NT2/D1 (cell line): Measurements from ENCODE around the gene DHPS.
"Not testable (repeated sequence)": the region's sequence is repeated elsewhere in the genome, so short reads cannot be mapped to it uniquely, and the experiment has no call there.

Experiments
- DNase-seq: peaks from one replicate; pipeline ENCODE4 v3.0.0-alpha.2; 2011; ENCODE audit warnings: low read depth, low spot score
- H3K27me3 ChIP-seq: 2 replicates; pipeline ENCODE4 v1.6.0; 2011; ENCODE audit warnings: mild to moderate bottlenecking; ENCODE audit not compliant: insufficient read length, insufficient read depth
- H3K36me3 ChIP-seq: 2 replicates; pipeline ENCODE4 v1.6.1; 2011; ENCODE audit warnings: mild to moderate bottlenecking, low read length, mixed read lengths; ENCODE audit not compliant: insufficient read depth, insufficient read length
- H3K4me1 ChIP-seq: 2 replicates; pipeline ENCODE4 v1.5.1; 2011; ENCODE audit not compliant: insufficient read depth, insufficient read length
- H3K4me3 ChIP-seq: 2 replicates; pipeline ENCODE4 v1.5.1; 2011; ENCODE audit warnings: low read depth; ENCODE audit not compliant: insufficient read length
- H3K9ac ChIP-seq: 2 replicates; pipeline ENCODE4 v1.6.0; 2011; ENCODE audit warnings: low read depth; ENCODE audit not compliant: insufficient read length
- H3K9me3 ChIP-seq: 2 replicates; pipeline ENCODE4 v1.5.1; 2011; ENCODE audit warnings: mild to moderate bottlenecking, low read length; ENCODE audit not compliant: insufficient read depth
- SUZ12 ChIP-seq: IDR thresholded peaks from 2 replicates; pipeline ENCODE4 v1.6.1; 2011; ENCODE audit not compliant: insufficient read length, insufficient read depth; ENCODE audit errors: extremely low read depth
- YY1 ChIP-seq: IDR thresholded peaks from 2 replicates; pipeline ENCODE4 v1.6.1; 2011; ENCODE audit not compliant: insufficient read length, insufficient read depth
- ZNF274 ChIP-seq: IDR thresholded peaks from 2 replicates; pipeline ENCODE4 v1.6.1; 2011; ENCODE audit warnings: mild to moderate bottlenecking, low read depth, low read length

The DHPS gene

GRCh38 chr19:12647490-12648071 is 34.1 kb downstream of the DHPS start:
- Histone ChIP-seq H3K27me3 (no peaks in the 10 kb centered on the region), H3K4me1 (no peaks in the 10 kb centered on the region), H3K36me3 (peaks cover 36% of the 10 kb centered on the region), H3K9me3 (no peaks in the 10 kb centered on the region; the same call in 1 of the 2 replicates), H3K9ac (no peak overlapping the region), H3K4me3 (no peak overlapping the region)
- TF ChIP-seq ZNF274 (no peak), YY1 (no peak), SUZ12 (no peak)
- no peak for DNase-seq

- H3K4me3 ChIP-seq, result no peak overlapping the region
- TF ChIP-seq YY1 (no peak), ZNF274 (no peak), SUZ12 (no peak)
- no peak overlapping the region for H3K9ac ChIP-seq
- H3K9me3 ChIP-seq, result no peaks in the 10 kb centered on the region; the same call in 1 of the 2 replicates
- no peak for DNase-seq
- H3K4me1 ChIP-seq, result no peaks in the 10 kb centered on the region
- H3K27me3 ChIP-seq, result no peaks in the 10 kb centered on the region
- peaks cover 34% of the 10 kb centered on the region for H3K36me3 ChIP-seq
These were observed 34.6 kb downstream of the DHPS start for GRCh38 chr19:12647047-12647446.

GRCh38 chr19:12646551-12646950 is 35.1 kb downstream of the DHPS start:
- H3K4me3 ChIP-seq, result no peak overlapping the region
- TF ChIP-seq ZNF274, result no peak
- no peak for TF ChIP-seq YY1
- TF ChIP-seq SUZ12, result no peak
- no peak overlapping the region for H3K9ac ChIP-seq
- peaks cover 29% of the 10 kb centered on the region for H3K36me3 ChIP-seq
- H3K27me3 ChIP-seq, result no peaks in the 10 kb centered on the region
- H3K9me3 ChIP-seq, result no peaks in the 10 kb centered on the region; the same call in 1 of the 2 replicates
- no peak for DNase-seq
- H3K4me1 ChIP-seq, result no peaks in the 10 kb centered on the region

GRCh38 chr19:12643716-12644115 is 38.0 kb downstream of the DHPS start:
- H3K9me3 ChIP-seq, H3K9ac ChIP-seq, H3K4me3 ChIP-seq, DNase-seq, H3K4me1 ChIP-seq, H3K27me3 ChIP-seq: not testable (repeated sequence)
- peaks cover 25% of the 10 kb centered on the region for H3K36me3 ChIP-seq

GRCh38 chr19:12642506-12642905 is 39.2 kb downstream of the DHPS start:
- no peaks in the 10 kb centered on the region for H3K9me3 ChIP-seq
- TF ChIP-seq YY1 (no peak), SUZ12 (no peak), ZNF274 (no peak)
- no peak overlapping the region for H3K4me3 ChIP-seq
- no peaks in the 10 kb centered on the region for H3K27me3 ChIP-seq
- H3K36me3 ChIP-seq, result peaks cover 21% of the 10 kb centered on the region
- DNase-seq, result no peak
- no peak overlapping the region for H3K9ac ChIP-seq
- no peaks in the 10 kb centered on the region for H3K4me1 ChIP-seq

- no peak for TF ChIP-seq ZNF274
- TF ChIP-seq SUZ12, result no peak
- TF ChIP-seq YY1, result no peak
- Histone ChIP-seq H3K4me1 (peaks cover 2% of the 10 kb centered on the region), H3K9me3 (no peaks in the 10 kb centered on the region), H3K27me3 (no peaks in the 10 kb centered on the region), H3K4me3 (no peak overlapping the region), H3K36me3 (peaks cover 12% of the 10 kb centered on the region), H3K9ac (no peak overlapping the region)
- DNase-seq, result no peak
These were observed 40.2 kb downstream of the DHPS start for GRCh38 chr19:12641456-12641855.

- Histone ChIP-seq H3K36me3 (peaks cover 10% of the 10 kb centered on the region), H3K9ac (peak overlapping the region; percentile 74)
These were observed 41.6 kb downstream of the DHPS start for GRCh38 chr19:12639901-12640613.

More at GRCh38 chr19:12639901-12640613, 41.6 kb downstream of the DHPS start:
- no peaks in the 10 kb centered on the region for H3K9me3 ChIP-seq
- peak; percentile 81 for DNase-seq
- peak overlapping the region; percentile 29 for H3K4me3 ChIP-seq
- no peak for TF ChIP-seq YY1
- TF ChIP-seq SUZ12, result no peak
- TF ChIP-seq ZNF274, result no peak
- H3K4me1 ChIP-seq, result peaks cover 2% of the 10 kb centered on the region
- H3K27me3 ChIP-seq, result no peaks in the 10 kb centered on the region
